GM08714 (cell line): ENCODE results near the gene CXCR5.

Source experiments
- H3K4me3 ChIP-seq: fragments of 200-500 bp; sonication (Bioruptor generic); 2 replicates; pipeline ENCODE4 v1.5.1; 2014; ENCODE audit warnings: mild to moderate bottlenecking, low read length, inconsistent platforms
- ZNF274 ChIP-seq: IDR thresholded peaks from 2 replicates; pipeline ENCODE4 v1.6.1; 2012; ENCODE audit warnings: mild to moderate bottlenecking, low read depth, low read length

Gene CXCR5

DNA sequence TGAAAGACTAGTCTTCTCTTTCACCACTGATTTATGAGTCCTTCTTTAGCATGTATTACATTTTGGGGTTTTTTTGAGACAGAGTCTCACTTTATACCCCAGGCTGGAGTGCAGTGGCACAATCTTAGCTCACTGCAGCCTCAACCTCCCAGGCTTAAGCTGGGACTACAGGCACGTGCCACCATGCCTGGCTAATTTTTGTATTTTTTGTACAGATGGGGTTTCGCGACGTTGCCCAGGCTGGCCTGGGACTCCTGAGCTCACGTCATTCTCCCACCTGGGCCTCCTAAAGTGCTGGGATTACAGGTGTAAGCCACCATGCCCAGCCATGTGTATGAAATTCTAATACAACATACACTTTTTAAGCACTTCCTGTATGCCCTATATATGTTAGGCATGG, 26.3 kb upstream of the CXCR5 start:
- no peak overlapping the region for H3K4me3 ChIP-seq
- no peak for TF ChIP-seq ZNF274

GRCh38 chr11:118859973-118860372, 23.7 kb upstream of the CXCR5 start:
- TF ChIP-seq ZNF274 = no peak
- H3K4me3 ChIP-seq = no peak overlapping the region

DNA sequence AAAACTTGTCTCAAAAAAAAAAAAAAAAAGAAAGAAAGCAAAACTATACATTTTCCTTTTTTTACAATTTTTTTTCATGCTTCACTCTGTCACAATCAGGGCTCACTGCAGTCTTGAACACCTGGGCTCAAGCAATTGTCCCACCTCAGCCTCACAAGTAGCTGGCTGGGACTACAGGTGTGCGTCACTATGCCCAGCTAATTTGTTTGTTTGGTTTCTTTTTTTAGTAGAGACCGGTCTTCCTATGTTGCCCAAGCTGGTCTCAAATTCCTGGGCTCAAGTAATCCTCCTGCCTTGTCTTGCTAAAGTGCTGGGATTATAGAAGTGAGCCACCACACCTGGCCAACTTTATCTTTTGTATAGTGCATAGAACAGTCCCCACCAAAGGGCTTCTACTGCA, 15.0 kb upstream of the CXCR5 start:
- no peak for TF ChIP-seq ZNF274
- H3K4me3 ChIP-seq = no peak overlapping the region

- no peak for TF ChIP-seq ZNF274
- H3K4me3 ChIP-seq = no peak overlapping the region
Observed at GRCh38 chr11:118870396-118871343, 13.0 kb upstream of the CXCR5 start.

- TF ChIP-seq ZNF274 = no peak
Observed at GRCh38 chr11:118872403-118872821, 11.3 kb upstream of the CXCR5 start.

DNA sequence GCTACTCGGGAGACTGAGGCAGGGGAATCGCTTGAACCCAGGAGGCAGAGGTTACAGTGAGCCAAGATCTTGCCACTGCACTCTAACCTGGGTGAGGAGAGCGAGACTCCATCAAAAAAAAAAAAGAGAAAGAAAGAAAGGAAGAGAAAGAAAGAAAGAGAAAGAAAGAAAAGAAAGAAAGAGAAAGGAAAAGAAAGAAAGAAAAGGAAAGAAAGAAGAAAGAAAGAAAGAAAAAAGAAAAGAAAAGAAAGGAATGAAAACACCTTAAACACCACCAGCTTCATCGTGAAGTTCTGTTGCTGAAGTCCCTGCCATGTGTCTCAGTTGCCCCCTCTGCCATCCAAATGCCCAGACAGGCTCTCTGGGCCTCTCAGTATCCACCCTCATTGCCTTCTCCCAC, 9.9 kb upstream of the CXCR5 start:
- TF ChIP-seq ZNF274 = no peak
- H3K4me3 ChIP-seq = no peak overlapping the region

More at GRCh38 chr11:118872403-118872821, 11.3 kb upstream of the CXCR5 start:
- H3K4me3 ChIP-seq = no peak overlapping the region

DNA sequence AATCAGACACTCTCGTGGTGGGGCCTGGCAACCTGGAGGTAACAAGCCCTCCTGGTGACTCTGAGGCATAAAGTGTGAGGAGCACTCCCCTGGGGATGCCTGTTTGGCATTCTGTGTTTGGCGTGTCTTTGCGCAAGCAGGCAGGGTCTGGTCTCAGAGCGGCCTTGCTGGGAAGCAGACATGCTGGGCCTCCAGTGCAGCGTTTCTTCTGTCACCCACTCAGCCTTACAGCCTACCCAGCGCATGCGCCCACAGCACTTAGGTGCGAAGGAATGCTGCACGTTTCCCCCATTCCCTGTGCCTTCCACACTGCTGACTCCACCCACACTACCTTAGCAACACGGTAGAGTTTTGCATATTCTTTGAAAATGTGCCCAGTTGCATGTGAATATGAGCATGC, 7.4 kb upstream of the CXCR5 start:
- TF ChIP-seq ZNF274 = no peak
- no peak overlapping the region for H3K4me3 ChIP-seq

DNA sequence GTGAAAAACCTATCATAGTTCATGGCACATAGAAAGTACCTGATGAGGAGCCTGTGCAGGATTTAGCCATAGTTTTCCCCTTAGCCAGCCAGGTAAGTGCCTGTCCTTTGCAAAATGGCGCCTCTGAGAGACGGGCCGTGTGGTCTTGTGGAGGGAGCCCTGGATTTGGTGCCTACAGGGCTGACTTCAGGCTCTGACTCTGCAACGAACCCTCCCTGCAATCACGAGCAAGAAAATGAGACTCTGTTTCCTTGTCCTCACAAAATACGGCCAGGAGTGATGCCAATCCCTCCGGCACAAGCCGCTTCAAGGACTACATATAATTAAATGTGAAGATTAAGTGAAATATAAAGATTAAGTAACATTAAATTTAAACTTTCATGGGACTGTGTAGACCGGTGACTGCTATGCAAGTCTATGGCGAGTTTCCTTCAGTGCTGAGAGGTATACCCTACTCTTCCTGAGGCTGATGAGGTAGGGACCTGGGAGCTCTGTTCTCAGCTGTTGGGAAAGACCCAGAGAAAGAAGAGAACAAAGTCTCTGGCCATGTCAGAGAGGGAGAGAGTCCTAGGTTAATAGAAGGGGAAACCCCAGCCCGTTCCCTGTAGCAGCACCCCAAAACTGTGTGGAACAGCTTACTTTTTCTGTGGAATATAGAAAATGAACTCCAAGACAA, 6.1 kb upstream of the CXCR5 start:
- no peak for TF ChIP-seq ZNF274
- H3K4me3 ChIP-seq = no peak overlapping the region

DNA sequence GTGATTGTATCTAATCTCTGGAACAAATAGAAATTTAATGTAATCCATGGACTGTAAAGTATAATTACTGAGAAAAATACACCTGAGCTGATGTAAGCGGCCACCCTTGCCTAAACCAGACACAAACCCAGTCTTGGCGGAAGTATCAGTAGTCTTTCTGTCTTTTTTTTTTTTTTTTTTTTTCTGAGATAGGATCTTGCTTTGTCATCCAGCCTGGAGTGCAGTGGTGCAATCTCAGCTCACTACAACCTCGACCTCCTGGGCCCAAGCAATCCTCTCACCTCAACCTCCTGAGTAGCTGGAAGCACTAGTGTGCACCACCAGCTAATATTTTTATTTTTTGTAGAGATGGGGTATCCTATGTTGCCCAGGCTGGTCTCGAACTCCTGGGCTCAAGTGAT, 5.5 kb upstream of the CXCR5 start:
- no peak overlapping the region for H3K4me3 ChIP-seq

GRCh38 chr11:118881228-118881627, 2.5 kb upstream of the CXCR5 start:
- no peak overlapping the region for H3K4me3 ChIP-seq
- no peak for TF ChIP-seq ZNF274

More for the DNA sequence above, 5.5 kb upstream of the CXCR5 start:
- no peak for TF ChIP-seq ZNF274

DNA sequence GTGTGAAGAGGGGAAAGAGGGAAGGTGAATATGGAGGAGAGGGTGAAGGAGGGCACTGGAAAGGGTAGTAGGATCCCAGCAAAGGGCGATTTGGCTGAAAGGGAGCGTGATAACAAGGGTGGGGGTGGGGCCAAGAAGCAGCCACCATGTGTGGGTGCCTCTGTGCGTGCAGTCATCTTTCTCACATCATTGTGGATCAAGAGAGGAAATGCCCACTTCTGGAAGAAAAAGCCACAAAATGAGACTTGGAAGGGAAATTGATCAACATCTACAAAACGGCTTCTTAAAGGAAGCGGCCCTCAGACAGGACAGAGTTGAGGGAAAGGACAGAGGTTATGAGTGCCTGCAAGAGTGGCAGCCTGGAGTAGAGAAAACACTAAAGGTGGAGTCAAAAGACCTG, 1.2 kb upstream of the CXCR5 start:
- TF ChIP-seq ZNF274 = no peak
- no peak overlapping the region for H3K4me3 ChIP-seq

DNA sequence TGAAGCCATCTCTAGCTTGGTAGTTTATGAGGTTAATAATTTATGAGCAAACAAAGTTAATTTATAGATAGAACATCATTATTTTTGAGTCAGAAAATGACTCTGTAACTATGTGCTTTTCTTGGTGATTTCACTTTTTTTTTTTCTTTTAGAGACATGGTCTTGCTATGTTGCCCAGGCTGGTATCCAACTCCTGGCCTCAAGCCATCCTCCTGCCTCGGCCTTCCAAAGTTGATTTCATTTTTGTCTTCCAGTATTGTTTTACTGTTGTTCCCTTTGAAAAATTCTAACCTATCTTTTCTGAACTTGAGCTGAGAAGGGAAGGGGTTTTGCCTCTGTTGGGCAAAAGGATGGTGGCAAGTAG, 706 bp upstream of the CXCR5 start:
- H3K4me3 ChIP-seq = no peak overlapping the region
- TF ChIP-seq ZNF274 = no peak

- no peak for TF ChIP-seq ZNF274
Observed at GRCh38 chr11:118884875-118885274, 1.2 kb downstream of the CXCR5 start.

DNA sequence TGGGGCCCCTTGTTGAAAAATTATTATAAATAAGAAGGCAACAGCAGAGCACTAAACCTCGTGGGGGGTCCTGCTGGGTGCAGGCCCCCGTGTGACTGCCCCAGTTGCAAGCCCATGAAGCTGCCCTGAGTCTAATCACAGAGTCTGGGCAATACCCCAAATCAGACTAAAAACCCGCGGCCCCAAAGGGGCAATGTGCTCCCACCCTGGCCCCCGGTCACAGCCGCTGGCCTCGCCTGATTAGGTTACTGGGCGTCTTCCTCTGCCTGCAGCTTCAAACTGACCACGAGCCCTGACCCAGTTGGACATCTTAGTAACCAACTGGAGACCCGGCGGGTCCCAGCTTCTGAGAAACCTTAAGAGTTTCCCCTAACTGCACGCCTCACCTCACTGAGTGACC, 1.6 kb downstream of the CXCR5 start:
- no peak for TF ChIP-seq ZNF274
- no peak overlapping the region for H3K4me3 ChIP-seq

More at GRCh38 chr11:118884875-118885274, 1.2 kb downstream of the CXCR5 start:
- H3K4me3 ChIP-seq = no peak overlapping the region
